ENCODE data around the gene ZDBF2.
A peak's percentile ranks its signal among the peaks of the same experiment; 100 is the strongest.
"Not testable (repeated sequence)": the region's sequence is repeated elsewhere in the genome, so short reads cannot be mapped to it uniquely, and the experiment has no call there.

The ZDBF2 gene

DNA sequence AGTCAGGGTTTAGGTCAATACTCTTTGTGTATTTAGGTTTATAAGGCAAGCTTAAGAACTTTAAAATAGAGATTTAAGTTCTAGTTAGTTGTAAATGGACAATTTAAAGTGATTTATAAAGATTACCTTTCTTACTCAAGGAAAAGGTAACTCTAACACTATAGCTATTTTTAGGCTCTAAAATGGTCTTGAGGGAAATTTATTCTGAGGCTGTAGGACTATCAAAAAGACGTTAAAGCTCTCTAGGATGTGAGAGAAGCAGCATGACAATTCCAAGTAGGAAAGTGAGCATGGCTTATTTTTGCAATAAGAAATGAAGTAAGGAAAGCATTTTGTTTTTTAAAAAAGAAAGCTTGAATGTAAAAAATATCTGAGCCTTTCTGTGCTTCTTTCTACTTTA, 78.1 kb downstream of the ZDBF2 start:
- DNase-seq (ENCODE audit: low spot score), result no peak
- no peak for TF ChIP-seq CTCF (IDR thresholded peaks at IDR 0.05; ENCODE audit: extremely low read depth, missing control alignments)

- no peak for DNase-seq (ENCODE audit: low spot score)
- no peak for TF ChIP-seq CTCF (IDR thresholded peaks at IDR 0.05; ENCODE audit: extremely low read depth, missing control alignments)
Observed at GRCh38 chr2:206353685-206354084, 79.2 kb downstream of the ZDBF2 start.

GRCh38 chr2:206354129-206354528, 79.7 kb downstream of the ZDBF2 start:
- DNase-seq (ENCODE audit: low spot score), result no peak
- TF ChIP-seq CTCF (IDR thresholded peaks at IDR 0.05; ENCODE audit: extremely low read depth, missing control alignments), result no peak

DNA sequence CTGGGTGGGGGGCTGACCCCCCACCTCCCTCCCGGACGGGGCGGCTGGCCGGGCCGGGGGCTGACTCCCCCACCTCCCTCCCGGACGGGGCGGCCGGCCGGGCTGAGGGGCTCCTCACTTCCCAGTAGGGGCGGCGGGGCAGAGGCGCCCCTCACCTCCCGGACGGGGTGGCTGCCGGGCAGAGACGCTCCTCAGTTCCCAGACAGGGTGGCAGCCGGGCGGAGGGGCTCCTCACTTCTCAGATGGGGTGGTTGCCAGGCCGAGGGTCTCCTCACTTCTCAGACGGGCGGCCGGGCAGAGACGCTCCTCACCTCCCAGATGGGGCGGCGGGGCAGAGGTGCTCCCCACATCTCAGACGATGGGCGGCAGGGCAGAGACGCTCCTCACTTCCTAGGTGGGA, 82.4 kb downstream of the ZDBF2 start:
- not testable (repeated sequence) for DNase-seq (ENCODE audit: low spot score)

GRCh38 chr2:206360840-206361239, 86.4 kb downstream of the ZDBF2 start:
- DNase-seq (ENCODE audit: low spot score), result not testable (repeated sequence)

DNA sequence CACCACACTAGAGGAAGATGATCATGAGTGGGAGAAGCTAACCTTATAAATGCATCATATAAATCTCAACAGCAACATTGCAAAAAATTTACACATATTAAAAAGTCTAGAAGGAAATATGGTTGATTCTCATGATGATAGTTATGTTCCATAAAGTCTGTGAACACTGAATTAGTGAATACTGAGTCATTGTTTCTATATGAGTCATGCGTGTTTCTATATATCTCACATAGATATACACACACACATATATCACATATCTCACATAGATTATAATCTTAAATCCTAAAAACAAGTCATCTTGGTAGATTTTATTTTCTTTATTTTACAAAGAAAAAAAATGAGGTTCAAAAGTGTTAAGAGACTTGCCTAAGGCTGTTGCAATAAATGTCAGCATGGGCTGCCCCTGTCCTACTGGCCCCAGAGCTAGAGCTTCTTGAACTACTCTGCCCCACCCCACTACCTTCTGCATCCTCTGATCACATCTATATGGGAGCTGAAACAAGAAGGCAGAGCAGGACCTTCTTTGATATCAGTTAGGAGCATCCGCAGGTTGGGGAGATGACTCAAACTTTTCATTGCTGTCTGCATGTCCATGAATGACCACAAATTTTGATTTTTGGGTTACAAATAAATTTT, 87.1 kb downstream of the ZDBF2 start:
- peak; percentile 30 for DNase-seq (ENCODE audit: low spot score)
- TF ChIP-seq CTCF (IDR thresholded peaks at IDR 0.05; ENCODE audit: extremely low read depth, missing control alignments), result no peak
